HL-60/S4 treated with retinoic acid at 250 ng/mL for 4 days and 3 days (cell line): Measurements from ENCODE around the gene ACSS1.

ENCODE experiments used
- in situ Hi-C: fragments of 300-500 bp; cut with MboI; formaldehyde crosslinking; loops from 2 replicates; pipeline ENCODE4 v1.7.0; 2022; ENCODE audit warnings: low sequenced_read_pairs

Gene ACSS1

GRCh38 chr20:25058051-25058846 lies at the start of gene ACSS1:
Gene ACSS1, minus strand, starts transcription at chr20:25058139. Its CDS starts 37 bp downstream, at chr20:25058102.
- in situ Hi-C loops: no loop called here

- in situ Hi-C loops: no loop called here
These were observed 45.6 kb upstream of the ACSS1 start for GRCh38 chr20:25103526-25103925.

GRCh38 chr20:25100914-25101313 lies 43.0 kb upstream of the ACSS1 start:
- in situ Hi-C loops: no loop called here

GRCh38 chr20:25099601-25100140 lies 41.7 kb upstream of the ACSS1 start:
- in situ Hi-C loops: no loop called here

- in situ Hi-C loops: no loop called here
These were observed 39.6 kb upstream of the ACSS1 start for GRCh38 chr20:25097498-25097897.

- in situ Hi-C loops: no loop called here
These were observed 32.8 kb upstream of the ACSS1 start for GRCh38 chr20:25090492-25091429.

- in situ Hi-C loops: no loop called here
These were observed 31.7 kb upstream of the ACSS1 start for GRCh38 chr20:25089662-25090061.

GRCh38 chr20:25089096-25089495 lies 31.2 kb upstream of the ACSS1 start:
- in situ Hi-C loops: no loop called here

GRCh38 chr20:25088267-25088666 lies 30.3 kb upstream of the ACSS1 start:
- in situ Hi-C loops: no loop called here

GRCh38 chr20:25087186-25087929 lies 29.4 kb upstream of the ACSS1 start:
- in situ Hi-C loops: no loop called here

GRCh38 chr20:25085756-25086495 lies 28.0 kb upstream of the ACSS1 start:
- in situ Hi-C loops: no loop called here

GRCh38 chr20:25084626-25085187 lies 26.8 kb upstream of the ACSS1 start:
- in situ Hi-C loops: no loop called here

- in situ Hi-C loops: no loop called here
These were observed 26.1 kb upstream of the ACSS1 start for GRCh38 chr20:25083773-25084625.

GRCh38 chr20:25083141-25083772 lies 25.3 kb upstream of the ACSS1 start:
- in situ Hi-C loops: no loop called here

- in situ Hi-C loops: no loop called here
These were observed 24.5 kb upstream of the ACSS1 start for GRCh38 chr20:25082498-25082873.

GRCh38 chr20:25081730-25082497 lies 24.0 kb upstream of the ACSS1 start, which contains the start of gene VSX1:
Gene VSX1, minus strand, starts transcription at chr20:25082141. Its CDS starts 45 bp downstream, at chr20:25082096.
- in situ Hi-C loops: no loop called here

GRCh38 chr20:25081065-25081729 lies 23.3 kb upstream of the ACSS1 start:
- in situ Hi-C loops: no loop called here
